ENCODE measurements around the gene PKHD1. TPM values are rescaled to one million over a fixed set of nuclear protein-coding genes. Genes with fewer than 3 reads are reported as not detected.

The PKHD1 gene
- total and polyA plus RNA-seq, 9 donors, result 0.01 to 0.12 (median 0.05) TPM; not detected in 3

DNA sequence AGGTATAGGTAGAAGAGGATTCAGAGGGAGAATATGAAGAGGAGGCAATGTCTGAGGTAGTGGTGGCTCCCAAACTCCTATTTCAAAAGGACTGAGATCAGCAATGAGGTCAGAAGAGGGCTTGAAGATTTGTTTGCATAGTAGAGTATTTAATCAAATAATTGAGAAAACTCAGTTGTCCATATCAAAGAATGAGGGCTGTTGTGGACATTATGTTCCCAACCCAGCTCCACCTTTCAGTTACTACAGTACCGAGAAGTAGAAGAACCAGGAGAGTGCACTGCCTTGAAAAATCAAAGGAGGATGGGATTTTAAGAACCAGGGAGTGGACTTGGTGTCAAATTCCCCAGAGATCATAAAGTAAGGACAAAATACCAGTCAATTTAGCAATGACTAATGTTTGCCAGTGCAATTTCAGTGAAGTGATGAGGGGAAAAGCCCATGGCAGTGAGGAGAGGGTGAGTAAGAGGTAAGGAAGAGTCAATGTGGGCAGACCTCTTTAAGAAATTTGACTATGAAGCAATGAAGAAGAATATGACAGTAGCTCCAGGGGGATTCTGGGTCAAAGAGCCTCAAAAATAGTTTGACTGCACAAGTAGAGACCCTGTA, 382.4 kb downstream of the PKHD1 start:
- 75 to 81% (median 76%) methylated on average over 1 of the region's 1 CpG for WGBS, 3 donors
- TF ChIP-seq POLR2A (IDR thresholded peaks at IDR 0.05), result no peak
- no peak for TF ChIP-seq EP300 (IDR thresholded peaks at IDR 0.05)
- TF ChIP-seq CTCF (IDR thresholded peaks at IDR 0.05), result no peak
- Histone ChIP-seq H3K9me3 (no peaks in the 10 kb centered on the region), H3K27me3 (no peaks in the 10 kb centered on the region), H3K27ac (no peak overlapping the region), H3K4me1 (ENCODE audit: insufficient read depth) (no peaks in the 10 kb centered on the region), H3K4me3 (no peak overlapping the region), H3K36me3 (no peaks in the 10 kb centered on the region)
- intact Hi-C loops (cut with DNase I), result no loop called here
- no peak for DNase-seq

DNA sequence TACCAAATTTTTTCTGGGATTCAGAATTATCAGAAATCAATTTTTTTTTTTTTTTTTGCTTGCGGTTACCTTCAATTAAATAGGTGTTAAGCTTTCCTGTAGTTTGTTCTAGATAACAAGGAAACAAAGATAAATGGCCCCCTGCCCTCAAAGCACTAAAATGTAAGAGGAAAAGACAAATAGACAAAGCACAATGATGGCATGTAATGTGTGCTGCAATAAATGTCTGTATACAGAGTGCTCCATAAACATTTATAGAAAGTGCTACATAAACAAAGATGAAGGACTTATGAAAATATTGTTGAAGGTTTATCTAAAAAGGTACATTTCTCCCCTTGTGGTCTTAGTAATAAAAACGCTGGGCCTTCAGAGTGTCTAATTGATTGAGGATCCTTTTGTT, 384.6 kb downstream of the PKHD1 start:
- DNase-seq, result no peak
- 52 to 65% (median 52%) methylated on average over 2 of the region's 2 CpGs for WGBS, 3 donors
- intact Hi-C loops (cut with DNase I), result no loop called here
- TF ChIP-seq CTCF (IDR thresholded peaks at IDR 0.05) (no peak), EP300 (IDR thresholded peaks at IDR 0.05) (no peak), POLR2A (IDR thresholded peaks at IDR 0.05) (no peak)
- H3K27me3 ChIP-seq, result no peaks in the 10 kb centered on the region
- H3K4me3 ChIP-seq, result no peak overlapping the region
- H3K4me1 ChIP-seq (ENCODE audit: insufficient read depth), result no peaks in the 10 kb centered on the region
- H3K27ac ChIP-seq, result no peak overlapping the region
- no peaks in the 10 kb centered on the region for H3K9me3 ChIP-seq
- no peaks in the 10 kb centered on the region for H3K36me3 ChIP-seq

DNA sequence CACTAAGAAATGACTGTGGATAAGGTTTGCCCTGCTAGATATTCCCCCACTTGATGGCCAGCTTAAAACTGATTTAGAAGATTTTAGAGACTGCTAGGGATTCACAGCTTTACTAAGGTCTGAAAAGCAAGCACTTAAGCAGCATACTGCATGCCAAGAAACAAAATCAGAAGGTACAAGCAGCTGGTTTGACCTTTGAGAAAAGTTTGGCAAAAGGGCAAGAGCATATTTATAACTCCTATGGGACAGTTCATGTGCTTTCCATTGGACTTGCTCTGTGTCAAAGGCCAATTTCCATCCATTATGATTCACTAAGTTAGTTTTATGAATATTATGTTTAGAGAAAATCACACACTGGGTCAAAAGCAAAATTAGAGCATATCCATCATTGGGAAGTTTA, 402.8 kb downstream of the PKHD1 start:
- no peaks in the 10 kb centered on the region for H3K4me1 ChIP-seq (ENCODE audit: insufficient read depth)
- no peak overlapping the region for H3K4me3 ChIP-seq
- no peak overlapping the region for H3K27ac ChIP-seq
- no peak for DNase-seq
- TF ChIP-seq CTCF (IDR thresholded peaks at IDR 0.05) (no peak), POLR2A (IDR thresholded peaks at IDR 0.05) (no peak), EP300 (IDR thresholded peaks at IDR 0.05) (no peak)
- H3K27me3 ChIP-seq, result no peaks in the 10 kb centered on the region
- H3K9me3 ChIP-seq, result no peaks in the 10 kb centered on the region
- intact Hi-C loops (cut with DNase I), result no loop called here
- H3K36me3 ChIP-seq, result no peaks in the 10 kb centered on the region

- intact Hi-C loops (cut with DNase I), result no loop called here
- TF ChIP-seq EP300 (IDR thresholded peaks at IDR 0.05), result no peak
- no peak for TF ChIP-seq CTCF (IDR thresholded peaks at IDR 0.05)
- no peak for TF ChIP-seq POLR2A (IDR thresholded peaks at IDR 0.05)
- no peaks in the 10 kb centered on the region for H3K27me3 ChIP-seq
- DNase-seq, result no peak
- WGBS, 3 donors, result 73 to 89% (median 84%) methylated on average over 1 of the region's 1 CpG
- H3K36me3 ChIP-seq, result no peaks in the 10 kb centered on the region
- no peaks in the 10 kb centered on the region for H3K9me3 ChIP-seq
- no peak overlapping the region for H3K4me3 ChIP-seq
- no peaks in the 10 kb centered on the region for H3K4me1 ChIP-seq (ENCODE audit: insufficient read depth)
- no peak overlapping the region for H3K27ac ChIP-seq
Observed at GRCh38 chr6:51684038-51684437, 403.4 kb downstream of the PKHD1 start.
